ENCODE data around the gene TCTN1. TPM values are rescaled to one million over a fixed set of nuclear protein-coding genes. Genes with fewer than 3 reads are reported as not detected.

TCTN1 gene
- total RNA-seq, 2 donors from 2014 or later = 40.9 to 42.0 TPM

- DNase-seq (ENCODE audit: low spot score) = no peak
- Histone ChIP-seq H3K27ac (no peak overlapping the region), H3K4me3 (no peak overlapping the region), H3K36me3 (no peaks in the 10 kb centered on the region), H3K27me3 (replicated peaks; ENCODE audit: insufficient read depth) (no peaks in the 10 kb centered on the region), H3K9me3 (no peaks in the 10 kb centered on the region), H3K4me1 (ENCODE audit: control insufficient read depth in 1 of 2, low read depth in 2 of 2) (no peaks in the 10 kb centered on the region)
- ATAC-seq (ENCODE audit: insufficient number of reproducible peaks, low FRiP score, low read depth) = no peak
- TF ChIP-seq CTCF (IDR thresholded peaks at IDR 0.05) = no peak
These were observed 44.3 kb downstream of the TCTN1 start for GRCh38 chr12:110658242-110658641.

- Histone ChIP-seq H3K27me3 (replicated peaks; ENCODE audit: insufficient read depth) (no peaks in the 10 kb centered on the region), H3K36me3 (no peaks in the 10 kb centered on the region), H3K4me3 (no peak overlapping the region), H3K27ac (no peak overlapping the region), H3K4me1 (ENCODE audit: control insufficient read depth in 1 of 2, low read depth in 2 of 2) (no peaks in the 10 kb centered on the region), H3K9me3 (no peaks in the 10 kb centered on the region)
- no peak for TF ChIP-seq CTCF (IDR thresholded peaks at IDR 0.05)
- DNase-seq (ENCODE audit: low spot score) (no peak), ATAC-seq (ENCODE audit: insufficient number of reproducible peaks, low FRiP score, low read depth) (no peak)
These were observed 44.9 kb downstream of the TCTN1 start for GRCh38 chr12:110658878-110659277.

- no peak for DNase-seq (ENCODE audit: low spot score)
- no peak for ATAC-seq (ENCODE audit: insufficient number of reproducible peaks, low FRiP score, low read depth)
- no peak overlapping the region for H3K27ac ChIP-seq
These were observed 47.5 kb downstream of the TCTN1 start for GRCh38 chr12:110661337-110661972.

GRCh38 chr12:110666892-110667291, 53.0 kb downstream of the TCTN1 start:
- no peaks in the 10 kb centered on the region for H3K4me1 ChIP-seq (ENCODE audit: control insufficient read depth in 1 of 2, low read depth in 2 of 2)
- DNase-seq (ENCODE audit: low spot score) (no peak), ATAC-seq (ENCODE audit: insufficient number of reproducible peaks, low FRiP score, low read depth) (no peak)
- no peak overlapping the region for H3K27ac ChIP-seq
- no peaks in the 10 kb centered on the region for H3K36me3 ChIP-seq
- no peak overlapping the region for H3K4me3 ChIP-seq
- TF ChIP-seq CTCF (IDR thresholded peaks at IDR 0.05) = no peak
- H3K27me3 ChIP-seq (replicated peaks; ENCODE audit: insufficient read depth) = no peaks in the 10 kb centered on the region
- peaks cover 3% of the 10 kb centered on the region for H3K9me3 ChIP-seq

More at GRCh38 chr12:110661337-110661972, 47.5 kb downstream of the TCTN1 start:
- H3K27me3 ChIP-seq (replicated peaks; ENCODE audit: insufficient read depth) = no peaks in the 10 kb centered on the region
- H3K36me3 ChIP-seq = no peaks in the 10 kb centered on the region
- no peak for TF ChIP-seq CTCF (IDR thresholded peaks at IDR 0.05)
- H3K4me1 ChIP-seq (ENCODE audit: control insufficient read depth in 1 of 2, low read depth in 2 of 2) = no peaks in the 10 kb centered on the region
- H3K4me3 ChIP-seq = peak overlapping the region; percentile 25
- peaks cover 3% of the 10 kb centered on the region for H3K9me3 ChIP-seq

GRCh38 chr12:110667671-110668070, 53.7 kb downstream of the TCTN1 start:
- peaks cover 3% of the 10 kb centered on the region for H3K9me3 ChIP-seq
- no peak overlapping the region for H3K27ac ChIP-seq
- no peak for TF ChIP-seq CTCF (IDR thresholded peaks at IDR 0.05)
- H3K4me1 ChIP-seq (ENCODE audit: control insufficient read depth in 1 of 2, low read depth in 2 of 2) = no peaks in the 10 kb centered on the region
- no peaks in the 10 kb centered on the region for H3K36me3 ChIP-seq
- ATAC-seq (ENCODE audit: insufficient number of reproducible peaks, low FRiP score, low read depth) (no peak), DNase-seq (ENCODE audit: low spot score) (no peak)
- H3K4me3 ChIP-seq = no peak overlapping the region
- H3K27me3 ChIP-seq (replicated peaks; ENCODE audit: insufficient read depth) = no peaks in the 10 kb centered on the region
